ENCODE measurements around the gene PMM2. TPM values are rescaled to one million over a fixed set of nuclear protein-coding genes. Genes with fewer than 3 reads are reported as not detected.
"Not testable (repeated sequence)": the region's sequence is repeated elsewhere in the genome, so short reads cannot be mapped to it uniquely, and the experiment has no call there.

Gene PMM2
- total RNA-seq, 1 donor from 2014 or later = 47.6 TPM

GRCh38 chr16:8801701-8802100 lies 4.1 kb downstream of the PMM2 start:
- Mint-ChIP-seq H3K9me3 (ENCODE audit: low read depth) (no peaks in the 10 kb centered on the region), H3K4me3 (ENCODE audit: unreplicated experiment) (no peak overlapping the region), H3K27me3 (ENCODE audit: low read depth) (no peaks in the 10 kb centered on the region), H3K27ac (ENCODE audit: unreplicated experiment) (no peak overlapping the region), H3K4me1 (ENCODE audit: low read depth) (peaks cover 30% of the 10 kb centered on the region), H3K36me3 (ENCODE audit: low read depth) (peaks cover 30% of the 10 kb centered on the region)
- no peak for TF ChIP-seq CTCF (IDR thresholded peaks at IDR 0.05)
- DNase-seq (ENCODE audit: low spot score) = no peak

GRCh38 chr16:8803733-8804132 lies 6.1 kb downstream of the PMM2 start:
- H3K4me3 Mint-ChIP-seq (ENCODE audit: unreplicated experiment); DNase-seq (ENCODE audit: low spot score); H3K27ac Mint-ChIP-seq (ENCODE audit: unreplicated experiment); H3K27me3 Mint-ChIP-seq (ENCODE audit: low read depth); H3K9me3 Mint-ChIP-seq (ENCODE audit: low read depth): not testable (repeated sequence)
- Mint-ChIP-seq H3K36me3 (ENCODE audit: low read depth) (peaks cover 42% of the 10 kb centered on the region), H3K4me1 (ENCODE audit: low read depth) (peaks cover 21% of the 10 kb centered on the region)

GRCh38 chr16:8804313-8804712 lies 6.7 kb downstream of the PMM2 start:
- no peak overlapping the region for H3K4me3 Mint-ChIP-seq (ENCODE audit: unreplicated experiment)
- DNase-seq (ENCODE audit: low spot score) = no peak
- H3K4me1 Mint-ChIP-seq (ENCODE audit: low read depth) = peaks cover 15% of the 10 kb centered on the region
- no peak for TF ChIP-seq CTCF (IDR thresholded peaks at IDR 0.05)
- H3K36me3 Mint-ChIP-seq (ENCODE audit: low read depth) = peaks cover 44% of the 10 kb centered on the region
- H3K9me3 Mint-ChIP-seq (ENCODE audit: low read depth) = no peaks in the 10 kb centered on the region
- no peaks in the 10 kb centered on the region for H3K27me3 Mint-ChIP-seq (ENCODE audit: low read depth)
- no peak overlapping the region for H3K27ac Mint-ChIP-seq (ENCODE audit: unreplicated experiment)

GRCh38 chr16:8806272-8806983 lies 8.8 kb downstream of the PMM2 start:
- Mint-ChIP-seq H3K4me3 (ENCODE audit: unreplicated experiment) (no peak overlapping the region), H3K36me3 (ENCODE audit: low read depth) (peaks cover 48% of the 10 kb centered on the region), H3K9me3 (ENCODE audit: low read depth) (no peaks in the 10 kb centered on the region), H3K27ac (ENCODE audit: unreplicated experiment) (no peak overlapping the region), H3K27me3 (ENCODE audit: low read depth) (no peaks in the 10 kb centered on the region), H3K4me1 (ENCODE audit: low read depth) (no peaks in the 10 kb centered on the region)
- no peak for DNase-seq (ENCODE audit: low spot score)
- TF ChIP-seq CTCF (IDR thresholded peaks at IDR 0.05) = no peak

- peaks cover 47% of the 10 kb centered on the region for H3K36me3 Mint-ChIP-seq (ENCODE audit: low read depth)
- H3K27me3 Mint-ChIP-seq (ENCODE audit: low read depth) = no peaks in the 10 kb centered on the region
- TF ChIP-seq CTCF (IDR thresholded peaks at IDR 0.05) = no peak
- no peaks in the 10 kb centered on the region for H3K4me1 Mint-ChIP-seq (ENCODE audit: low read depth)
- DNase-seq (ENCODE audit: low spot score) = no peak
- no peak overlapping the region for H3K27ac Mint-ChIP-seq (ENCODE audit: unreplicated experiment)
- no peaks in the 10 kb centered on the region for H3K9me3 Mint-ChIP-seq (ENCODE audit: low read depth)
- no peak overlapping the region for H3K4me3 Mint-ChIP-seq (ENCODE audit: unreplicated experiment)
Measured at GRCh38 chr16:8807189-8807588, 9.6 kb downstream of the PMM2 start.

- no peak overlapping the region for H3K27ac Mint-ChIP-seq (ENCODE audit: unreplicated experiment)
- peaks cover 47% of the 10 kb centered on the region for H3K36me3 Mint-ChIP-seq (ENCODE audit: low read depth)
- no peaks in the 10 kb centered on the region for H3K27me3 Mint-ChIP-seq (ENCODE audit: low read depth)
- H3K4me3 Mint-ChIP-seq (ENCODE audit: unreplicated experiment) = no peak overlapping the region
- no peak for TF ChIP-seq CTCF (IDR thresholded peaks at IDR 0.05)
- DNase-seq (ENCODE audit: low spot score) = no peak
- H3K4me1 Mint-ChIP-seq (ENCODE audit: low read depth) = no peaks in the 10 kb centered on the region
- H3K9me3 Mint-ChIP-seq (ENCODE audit: low read depth) = no peaks in the 10 kb centered on the region
Measured at GRCh38 chr16:8808009-8808408, 10.4 kb downstream of the PMM2 start.

All from chondrocyte (in vitro differentiated cells).